ENCODE results near the gene CHST13.

GRCh38 chr3:126512026-126512425 lies 11.9 kb upstream of the CHST13 start:
- no peak for TF ChIP-seq CTCF (IDR thresholded peaks at IDR 0.05)
- TF ChIP-seq EP300 (IDR thresholded peaks at IDR 0.05), result no peak
- TF ChIP-seq POLR2A (IDR thresholded peaks at IDR 0.05), result no peak
- TF ChIP-seq POLR2AphosphoS5 (IDR thresholded peaks at IDR 0.05), result no peak

All from sigmoid colon (tissue), 4 donors.